Measurements from ENCODE around the gene ARL8B. TPM values are rescaled to one million over a fixed set of nuclear protein-coding genes. Genes with fewer than 3 reads are reported as not detected.
A peak's percentile ranks its signal among the peaks of the same experiment; 100 is the strongest.

ARL8B gene
- total and polyA plus RNA-seq, 9 of the 15 experiments (the other 6 are each of a cell fraction or from before 2014, with no cell fraction given): 28.5 to 99.4 (median 77.2) TPM

GRCh38 chr3:5153074-5153473 is 31.0 kb downstream of the ARL8B start:
- Histone ChIP-seq H3K9me1 (ENCODE audit: control insufficient read depth, insufficient read depth, low read length) (no peaks in the 10 kb centered on the region), H2AFZ (ENCODE audit: low read depth, low read length) (no peak overlapping the region), H4K20me1 (replicated peaks; ENCODE audit: control insufficient read depth, insufficient read depth, low read length) (peaks cover 12% of the 10 kb centered on the region), H3K4me3 (no peak overlapping the region), H3K27ac (ENCODE audit: extremely low read depth, low read depth, low read length) (no peak overlapping the region), H3K4me2 (ENCODE audit: insufficient read depth, low read length) (no peak overlapping the region), H3K36me3 (ENCODE audit: control insufficient read depth, insufficient read depth, low read length) (peaks cover 4% of the 10 kb centered on the region; the same call in 1 of the 3 replicates), H3K9ac (ENCODE audit: insufficient read depth in 1 of 2, low read depth in 2 of 2, low read length in 2 of 2) (no peak overlapping the region), H3K4me1 (replicated peaks in 1 of 2; ENCODE audit: control insufficient read depth in 2 of 2, insufficient read depth in 2 of 2, low read length in 2 of 2) (peaks cover 28 to 33% of the 10 kb centered on the region in 2 experiments), H3K79me2 (ENCODE audit: control insufficient read depth, insufficient read depth, low read length) (peaks cover 98% of the 10 kb centered on the region), H3K27me3 (ENCODE audit: control insufficient read depth in 2 of 2, insufficient read depth in 2 of 2, low read length in 2 of 2) (no peaks in the 10 kb centered on the region), H3K9me3 (replicated peaks; ENCODE audit: control insufficient read depth, insufficient read depth, low read depth, low read length) (0 out of 2 replicates have a peak, but pooled peaks cover 2% of the 10 kb centered on the region)
- in situ Hi-C loops (cut with MboI) (no loop called here), intact Hi-C loops (cut with micrococcal nuclease) (no loop called here)
- no TSS peak for BruUV-seq (replicated peaks)
- POLR2A ChIA-PET: interaction anchor here (3.6 kb wide), 1 partner anchor 14 kb away, joined by 12 read pairs; no protein-coding TSS in a partner anchor
- ATAC-seq: no peak
- CTCF ChIA-PET (ENCODE audit: low intra/inter-chr PET ratio): no interaction called here
- FAIRE-seq: no peak
- no peak for DNase-seq (ENCODE audit: extremely low read depth in 1 of 4, low spot score in 3 of 4)
- WGBS (ENCODE audit: insufficient coverage, low coverage, missing lambda C conversion rate): 72% methylated on average over 4 of the region's 4 CpGs
- TF ChIP-seq MTA2 (IDR thresholded peaks at IDR 0.05; ENCODE audit: low read depth): no peak
- TF ChIP-seq USF1 (CRISPR knock-in tag; IDR thresholded peaks at IDR 0.05): no peak
- no peak for TF ChIP-seq WHSC1 (IDR thresholded peaks at IDR 0.05; ENCODE audit: low read length)
- TF ChIP-seq ZNF766 (CRISPR knock-in tag; conservative IDR thresholded peaks at IDR 0.05): no peak
- TF ChIP-seq ZNF696 (CRISPR knock-in tag; conservative IDR thresholded peaks at IDR 0.05): no peak
- no peak for TF ChIP-seq CBX2 (IDR thresholded peaks at IDR 0.05; ENCODE audit: insufficient read depth, low read length, poor library complexity, severe bottlenecking)
- peak; percentile 57; the same call in 1 of the 2 replicates for TF ChIP-seq CC2D1A (IDR thresholded peaks at IDR 0.05)
- TF ChIP-seq CEBPG (CRISPR knock-in tag; IDR thresholded peaks at IDR 0.05): no peak
- TF ChIP-seq CEBPG (tag; conservative IDR thresholded peaks at IDR 0.05 in 1 of 2, IDR thresholded peaks at IDR 0.05 in 1 of 2): no peak
- TF ChIP-seq ZNF431 (CRISPR knock-in tag; IDR thresholded peaks at IDR 0.05): peak; percentile 83; the same call in 1 of the 2 replicates
- no peak for TF ChIP-seq POLR2AphosphoS2 (IDR thresholded peaks at IDR 0.05; ENCODE audit: low read length)
- no peak for TF ChIP-seq VEZF1 (CRISPR knock-in tag; IDR thresholded peaks at IDR 0.05)
- TF ChIP-seq ATF1 (CRISPR knock-in tag; IDR thresholded peaks at IDR 0.05): no peak
- TF ChIP-seq ATF1 (tag; IDR thresholded peaks at IDR 0.05): no peak
- TF ChIP-seq ZNF79 (CRISPR knock-in tag; IDR thresholded peaks at IDR 0.05; ENCODE audit: low read depth): no peak
- TF ChIP-seq HMGN3 (IDR thresholded peaks at IDR 0.05; ENCODE audit: borderline replicate concordance, extremely low read depth, insufficient read length, low read depth, low read length): no peak
- no peak for TF ChIP-seq KAT2B (IDR thresholded peaks at IDR 0.05; ENCODE audit: low read depth, low read length)
- TF ChIP-seq SRSF3 (IDR thresholded peaks at IDR 0.05; ENCODE audit: insufficient read depth, low read length): no peak
- TF ChIP-seq CREB1 (IDR thresholded peaks at IDR 0.05): no peak
- TF ChIP-seq CREB1 (CRISPR knock-in tag; IDR thresholded peaks at IDR 0.05): 0 out of 2 replicates have a peak, but pooled peaks have one; percentile 18
- TF ChIP-seq XRCC5 (IDR thresholded peaks at IDR 0.05; ENCODE audit: low read depth, low read length): no peak

All from K562 (cell line).